Hematopoietic multipotent progenitor cell treated with erythropoietin and hydrocortisone succinate and interleukin-3 and kit ligand, for 4 days (in vitro differentiated cells): ENCODE results near the gene DEPDC7.
"Not testable (repeated sequence)": the region's sequence is repeated elsewhere in the genome, so short reads cannot be mapped to it uniquely, and the experiment has no call there.

Source experiments
- DNase-seq: peaks from one replicate; pipeline ENCODE4 v3.0.0-alpha.2; 2015

Gene DEPDC7

GRCh38 chr11:33015621-33016551 is at the start of gene DEPDC7:
DEPDC7 (plus strand) TSS chr11:33015878; CDS start chr11:33015956, 78 bp downstream.
- DNase-seq, result peak; percentile 95

- DNase-seq, result no peak
Observed at GRCh38 chr11:32968541-32968940, 47.1 kb upstream of the DEPDC7 start.

- not testable (repeated sequence) for DNase-seq
Observed at GRCh38 chr11:32972233-32972632, 43.4 kb upstream of the DEPDC7 start.

- DNase-seq, result no peak
Observed at GRCh38 chr11:32972781-32973180, 42.9 kb upstream of the DEPDC7 start.

DNA sequence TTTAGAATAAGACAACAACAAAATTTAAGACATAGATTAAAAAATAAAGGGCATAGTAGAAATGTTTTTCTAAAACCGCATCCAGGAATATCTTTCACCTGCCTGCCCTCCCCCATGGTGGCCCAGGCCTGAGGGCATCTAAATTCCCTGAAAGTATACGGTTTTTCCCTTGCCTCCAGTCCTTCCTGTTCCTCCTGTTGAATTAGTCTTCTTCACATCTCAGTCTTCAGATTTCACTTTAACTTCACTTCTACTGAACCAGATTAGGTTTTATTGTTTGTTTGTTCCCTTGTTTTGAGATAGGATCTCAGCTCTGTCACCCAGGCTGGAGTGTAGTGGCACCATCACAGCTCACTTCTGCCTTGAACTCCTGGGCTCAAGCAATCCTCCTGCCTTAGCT is 33.1 kb upstream of the DEPDC7 start:
- DNase-seq, result no peak

- no peak for DNase-seq
Observed at GRCh38 chr11:32983506-32983905, 32.2 kb upstream of the DEPDC7 start.

DNA sequence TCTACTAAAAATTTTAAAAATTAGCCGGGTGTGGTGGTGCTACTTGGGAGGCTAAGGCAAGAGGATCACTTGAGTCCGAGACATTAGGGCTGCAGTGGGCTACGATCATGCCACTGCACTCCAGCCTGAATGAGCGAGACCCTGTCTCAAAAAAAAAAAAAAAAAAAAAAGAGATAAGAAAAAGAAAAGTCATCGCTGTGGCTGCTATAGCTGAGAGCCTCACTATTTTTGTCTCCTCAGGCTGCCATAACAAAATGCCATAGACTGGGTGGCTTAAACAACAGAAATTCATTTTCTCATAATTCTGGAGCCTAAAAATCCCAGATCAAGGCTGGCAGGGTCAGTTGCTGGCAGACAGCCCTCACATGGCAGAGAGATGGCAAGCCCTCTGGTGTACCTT is 30.1 kb upstream of the DEPDC7 start:
- no peak for DNase-seq

- DNase-seq, result no peak
Observed at GRCh38 chr11:32987851-32988250, 27.8 kb upstream of the DEPDC7 start.

- DNase-seq, result no peak
Observed at GRCh38 chr11:32990481-32990880, 25.2 kb upstream of the DEPDC7 start.

DNA sequence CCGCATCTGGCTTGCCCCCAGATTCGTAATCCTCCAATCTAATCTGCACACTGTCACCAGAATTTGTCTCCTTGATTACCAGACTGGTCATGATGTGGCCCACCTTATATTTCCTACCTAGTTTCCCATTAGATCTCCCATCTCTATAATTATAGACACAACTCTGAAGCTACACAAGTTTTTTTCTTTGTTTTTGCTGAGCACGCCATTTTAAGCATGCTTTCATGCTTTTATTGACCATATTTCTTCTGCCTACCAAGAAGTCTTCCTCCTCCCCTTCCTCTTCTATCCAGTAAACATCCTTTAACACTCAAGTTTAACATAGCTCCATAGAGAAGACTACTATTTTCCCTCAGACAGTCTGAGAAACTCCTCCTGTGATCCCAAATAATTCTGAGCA is 24.3 kb upstream of the DEPDC7 start:
- DNase-seq, result no peak

DNA sequence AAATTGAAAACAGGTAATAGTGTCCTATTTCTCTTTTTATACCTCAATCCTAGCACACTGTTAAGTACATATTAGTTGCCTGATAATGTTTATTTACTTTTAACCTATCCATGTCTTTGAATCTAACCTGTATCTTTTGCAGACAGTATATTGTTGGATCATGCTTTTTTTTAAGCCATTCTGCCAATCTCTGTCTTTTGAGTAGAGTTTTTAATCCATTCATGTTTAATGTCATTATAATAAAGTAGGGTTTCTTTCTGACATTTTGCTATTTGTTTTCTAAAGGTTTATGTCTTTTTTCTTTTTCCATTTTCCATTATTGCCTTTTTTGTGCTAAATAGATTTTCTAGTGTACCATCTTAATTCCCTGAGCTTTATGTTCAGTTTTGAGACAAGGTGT is 23.8 kb upstream of the DEPDC7 start:
- no peak for DNase-seq

GRCh38 chr11:33000181-33000580 is 15.5 kb upstream of the DEPDC7 start:
- no peak for DNase-seq

DNA sequence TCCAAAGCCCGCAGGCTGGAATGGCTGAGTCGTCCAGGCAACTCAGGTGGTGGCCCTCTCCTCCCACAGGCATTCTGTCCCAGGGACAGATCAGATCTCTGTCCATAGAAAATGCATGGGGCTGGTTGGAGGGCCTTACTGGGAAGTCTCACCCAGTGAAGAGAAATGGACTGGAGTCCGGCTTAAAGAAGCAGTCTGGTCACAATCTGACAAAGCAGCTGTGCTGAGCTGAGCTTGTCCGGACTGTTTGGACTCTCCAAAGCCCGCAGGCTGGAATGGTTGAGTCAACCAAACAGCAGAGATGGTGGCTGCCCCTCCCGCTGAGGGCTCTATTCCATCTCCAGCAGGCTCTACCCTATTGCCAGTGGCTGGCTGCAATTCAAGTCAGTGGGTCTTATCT is 14.4 kb upstream of the DEPDC7 start:
- DNase-seq, result no peak

DNA sequence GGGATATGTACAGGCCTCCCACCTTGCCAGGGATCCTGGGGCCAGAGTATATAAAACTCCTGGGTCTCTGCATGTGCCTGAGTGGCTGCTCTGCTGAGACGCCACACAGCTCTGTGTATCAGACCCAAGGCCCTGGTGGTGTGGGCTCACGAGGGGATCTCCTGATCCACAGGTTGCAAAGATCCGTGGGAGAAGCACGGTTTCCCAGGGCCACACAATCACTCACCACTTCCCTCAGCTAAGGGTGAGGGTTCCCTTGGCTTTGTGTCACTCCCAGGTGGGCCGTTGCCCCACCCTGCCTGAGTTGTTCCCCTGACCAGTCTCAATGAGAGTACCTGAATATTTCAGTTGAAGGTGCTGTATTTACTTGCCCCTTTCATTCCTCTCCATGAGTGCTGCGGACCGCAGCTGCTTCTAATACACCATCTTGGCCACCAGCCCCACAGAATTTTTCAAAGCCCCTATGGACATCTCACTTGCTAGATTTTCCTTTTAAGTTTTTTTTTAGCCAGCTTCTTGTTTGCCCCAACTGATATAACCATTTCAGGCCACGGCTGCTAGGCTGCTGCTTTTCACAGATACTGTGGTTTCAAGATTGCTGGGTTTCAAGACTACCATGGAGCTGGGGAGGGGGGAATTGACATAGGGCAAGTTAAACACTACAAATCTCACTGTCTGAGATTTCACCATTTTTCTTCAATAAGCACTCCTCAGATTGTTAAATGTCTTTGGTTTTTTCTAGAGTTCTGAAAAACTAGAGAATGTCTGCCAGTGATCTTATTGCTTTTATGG is 13.7 kb upstream of the DEPDC7 start:
- DNase-seq, result no peak

GRCh38 chr11:33005175-33005574 is 10.5 kb upstream of the DEPDC7 start:
- DNase-seq, result no peak

- no peak for DNase-seq
Observed at GRCh38 chr11:33006010-33006409, 9.7 kb upstream of the DEPDC7 start.

GRCh38 chr11:33013755-33014154 is 1.9 kb upstream of the DEPDC7 start:
- DNase-seq, result no peak

DNA sequence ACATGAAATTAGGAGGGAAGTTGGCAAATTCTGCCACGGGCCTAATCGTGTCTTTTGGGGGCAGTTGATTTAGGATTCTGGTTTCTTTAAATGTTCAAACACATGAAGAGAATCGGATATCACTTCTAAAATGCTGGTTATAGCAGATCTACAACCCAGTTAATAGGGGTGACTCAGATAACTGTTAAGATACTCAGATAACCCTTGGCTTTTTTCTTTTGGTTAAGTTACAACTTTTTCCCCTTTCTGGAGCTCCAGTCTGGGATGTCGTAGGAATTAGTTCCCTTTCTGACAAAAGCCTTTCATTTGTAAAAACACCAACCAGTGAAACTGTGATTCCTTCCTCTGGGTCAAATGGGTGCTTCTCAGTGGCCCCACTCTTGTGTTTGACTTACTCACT is 976 bp downstream of the DEPDC7 start:
- DNase-seq, result no peak

GRCh38 chr11:33017478-33017877 is 1.8 kb downstream of the DEPDC7 start:
- no peak for DNase-seq

- no peak for DNase-seq
Observed at GRCh38 chr11:33017965-33018364, 2.3 kb downstream of the DEPDC7 start.

DNA sequence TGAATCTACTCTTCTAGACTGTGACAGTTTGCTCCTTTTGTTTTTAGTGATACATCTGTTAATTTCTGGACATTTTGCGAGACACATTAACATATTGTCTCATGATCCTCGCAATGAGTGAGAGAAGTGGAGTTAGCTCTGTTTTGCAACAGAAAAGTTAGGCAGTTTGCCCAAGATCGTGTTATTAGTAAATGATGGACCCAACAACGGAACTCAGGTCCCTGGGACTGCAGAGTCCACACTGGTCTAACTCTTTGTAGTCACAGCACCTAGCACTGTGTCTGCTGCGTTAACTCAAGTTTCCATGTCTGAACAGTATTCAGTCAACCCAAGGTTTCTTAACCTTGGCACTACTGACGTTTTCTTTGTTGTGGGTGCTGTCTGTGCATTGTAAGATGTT is 3.2 kb downstream of the DEPDC7 start:
- no peak for DNase-seq

GRCh38 chr11:33021501-33021900 is 5.8 kb downstream of the DEPDC7 start:
- DNase-seq, result no peak

GRCh38 chr11:33021937-33022336 is 6.3 kb downstream of the DEPDC7 start:
- DNase-seq, result no peak

DNA sequence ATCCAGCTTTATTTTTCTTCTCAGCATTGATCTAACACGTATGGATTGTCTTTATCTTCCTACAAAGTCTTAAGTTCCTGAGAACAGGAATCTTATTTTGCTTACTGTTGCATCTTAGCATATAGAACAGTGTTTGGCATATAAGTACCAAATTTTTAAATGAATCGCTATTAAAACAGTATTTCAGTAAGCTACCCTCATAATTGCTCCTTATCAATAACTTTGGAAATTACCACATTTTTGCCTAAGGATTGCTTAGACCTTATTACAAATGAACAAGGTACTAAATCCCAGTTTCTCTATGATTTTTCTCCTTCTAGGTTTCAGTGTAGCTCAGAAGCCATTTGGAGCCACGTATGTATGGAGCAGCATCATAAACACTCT is 9.7 kb downstream of the DEPDC7 start:
- no peak for DNase-seq
